DMS79 treated with DMSO at 0.1 percent for 48 hours (cell line): ENCODE measurements around the gene TNFAIP3.
"Not testable (repeated sequence)": the region's sequence is repeated elsewhere in the genome, so short reads cannot be mapped to it uniquely, and the experiment has no call there.

Experiments
- DNase-seq: peaks from one replicate; lab custom pipeline; 2025; lab: John Stamatoyannopoulos, UW

The TNFAIP3 gene

GRCh38 chr6:137866914-137867684 is at the start of gene TNFAIP3:
TSS of gene TNFAIP3 (plus strand) at chr6:137867259. CDS start at chr6:137871228, 3,969 bp downstream.
- DNase-seq = peak; percentile 97

GRCh38 chr6:137818440-137818839 is 48.6 kb upstream of the TNFAIP3 start:
- no peak for DNase-seq

GRCh38 chr6:137819740-137820139 is 47.3 kb upstream of the TNFAIP3 start:
- no peak for DNase-seq

- no peak for DNase-seq
These were observed 46.6 kb upstream of the TNFAIP3 start for GRCh38 chr6:137820425-137820824.

- DNase-seq = no peak
These were observed 46.1 kb upstream of the TNFAIP3 start for GRCh38 chr6:137820952-137821351.

- DNase-seq = no peak
These were observed 45.6 kb upstream of the TNFAIP3 start for GRCh38 chr6:137821491-137821890.

- no peak for DNase-seq
These were observed 43.1 kb upstream of the TNFAIP3 start for GRCh38 chr6:137823826-137824555.

GRCh38 chr6:137824556-137824879 is 42.5 kb upstream of the TNFAIP3 start:
- DNase-seq = no peak

- DNase-seq = no peak
These were observed 42.2 kb upstream of the TNFAIP3 start for GRCh38 chr6:137824896-137825295.

- no peak for DNase-seq
These were observed 39.6 kb upstream of the TNFAIP3 start for GRCh38 chr6:137827411-137827940.

- DNase-seq = no peak
These were observed 38.9 kb upstream of the TNFAIP3 start for GRCh38 chr6:137827977-137828810.

GRCh38 chr6:137829641-137830083 is 37.4 kb upstream of the TNFAIP3 start:
- DNase-seq = no peak

- no peak for DNase-seq
These were observed 36.5 kb upstream of the TNFAIP3 start for GRCh38 chr6:137830511-137830911.

- DNase-seq = no peak
These were observed 34.9 kb upstream of the TNFAIP3 start for GRCh38 chr6:137832110-137832509.

- no peak for DNase-seq
These were observed 32.6 kb upstream of the TNFAIP3 start for GRCh38 chr6:137834508-137834907.

- no peak for DNase-seq
These were observed 30.3 kb upstream of the TNFAIP3 start for GRCh38 chr6:137836788-137837187.

- DNase-seq = not testable (repeated sequence)
These were observed 29.0 kb upstream of the TNFAIP3 start for GRCh38 chr6:137838090-137838489.

GRCh38 chr6:137838597-137838996 is 28.5 kb upstream of the TNFAIP3 start:
- DNase-seq = not testable (repeated sequence)

GRCh38 chr6:137839076-137839475 is 28.0 kb upstream of the TNFAIP3 start:
- no peak for DNase-seq

GRCh38 chr6:137840252-137840651 is 26.8 kb upstream of the TNFAIP3 start:
- DNase-seq = no peak

- DNase-seq = no peak
These were observed 23.8 kb upstream of the TNFAIP3 start for GRCh38 chr6:137843211-137843610.

- DNase-seq = not testable (repeated sequence)
These were observed 22.7 kb upstream of the TNFAIP3 start for GRCh38 chr6:137844327-137844726.
